SKM-1 treated with dmso at 0.1 percent for 144 hours (cell line): Measurements from ENCODE around the gene ACAP2.
"Not testable (repeated sequence)": the region's sequence is repeated elsewhere in the genome, so short reads cannot be mapped to it uniquely, and the experiment has no call there.

Experiments used
- DNase-seq: peaks from one replicate; lab custom pipeline; 2025; ENCODE audit not compliant: unreplicated experiment; lab: John Stamatoyannopoulos, UW

ACAP2 gene

DNA sequence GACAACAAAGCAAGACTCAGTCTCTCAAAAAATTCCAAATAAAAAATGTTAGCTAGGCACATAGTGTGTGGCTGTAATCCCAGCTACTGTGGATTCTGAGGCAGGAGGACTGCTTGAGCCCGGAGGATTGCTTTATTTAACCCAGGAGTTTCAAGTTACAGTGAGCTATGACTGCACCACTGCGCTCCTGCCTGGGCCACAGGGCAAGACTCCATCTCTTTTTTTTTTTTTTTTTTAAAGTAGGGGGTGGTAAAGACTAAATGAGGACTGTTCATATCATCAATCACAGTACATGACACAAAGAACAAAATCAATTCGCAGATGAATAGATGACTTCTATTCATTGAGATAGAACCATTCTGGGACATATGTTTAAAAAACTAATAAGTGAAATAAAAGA lies 48.1 kb downstream of the ACAP2 start:
- DNase-seq, result no peak

DNA sequence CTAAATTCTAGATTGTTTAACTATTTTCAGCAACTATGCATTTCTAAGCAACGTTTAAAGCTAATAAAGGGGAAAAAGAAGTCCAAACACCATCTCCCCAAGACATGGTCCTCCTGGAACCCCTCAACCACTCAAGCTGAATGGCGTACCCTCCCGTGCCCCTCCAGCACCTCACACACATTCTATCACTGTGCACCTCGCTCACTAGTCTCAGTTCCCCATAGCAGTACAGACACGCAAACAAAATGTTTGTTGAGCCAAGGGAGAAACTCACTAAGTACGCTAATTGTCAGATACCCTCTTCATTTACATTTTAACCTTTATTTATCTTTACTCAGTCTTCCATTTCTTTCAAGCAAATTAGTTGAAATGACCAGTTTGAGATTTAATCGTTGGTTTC lies 48.8 kb downstream of the ACAP2 start:
- no peak for DNase-seq

DNA sequence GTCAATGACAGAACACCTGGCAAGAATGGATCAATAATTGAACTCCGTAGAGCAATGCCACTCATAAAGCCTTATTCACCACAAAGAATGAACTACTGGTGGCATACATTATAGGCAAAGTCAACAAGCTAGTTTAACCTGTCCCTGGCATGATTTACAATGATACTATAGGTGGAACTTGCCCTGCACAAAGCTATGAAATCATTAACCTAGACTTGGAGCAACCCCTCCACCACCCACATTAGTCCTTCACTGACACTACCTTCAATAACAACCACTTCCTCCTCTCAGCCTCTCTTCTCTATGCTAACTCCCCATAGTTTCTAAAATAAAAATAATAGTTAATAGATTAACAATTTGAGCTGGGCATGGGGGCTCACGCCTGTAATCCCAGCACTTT lies 54.4 kb downstream of the ACAP2 start:
- no peak for DNase-seq

DNA sequence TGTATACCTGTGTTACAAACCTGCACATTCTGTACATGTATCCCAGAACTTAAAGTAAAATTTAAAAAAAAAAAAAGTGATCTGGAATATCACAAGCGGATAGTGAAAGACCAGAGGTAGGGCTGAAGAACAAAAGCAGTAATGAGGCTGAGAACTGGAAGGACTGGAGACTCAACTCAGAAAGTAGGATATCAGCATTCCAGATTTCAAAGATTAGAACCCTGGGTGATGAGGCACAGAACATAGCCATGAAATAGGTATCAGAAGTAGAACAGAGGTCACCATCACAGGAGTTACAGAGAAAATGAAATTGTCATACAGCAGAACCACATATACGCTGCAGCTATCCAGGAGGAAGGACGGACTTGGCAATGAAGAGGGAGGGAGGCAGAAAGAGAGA lies 56.1 kb downstream of the ACAP2 start:
- no peak for DNase-seq

DNA sequence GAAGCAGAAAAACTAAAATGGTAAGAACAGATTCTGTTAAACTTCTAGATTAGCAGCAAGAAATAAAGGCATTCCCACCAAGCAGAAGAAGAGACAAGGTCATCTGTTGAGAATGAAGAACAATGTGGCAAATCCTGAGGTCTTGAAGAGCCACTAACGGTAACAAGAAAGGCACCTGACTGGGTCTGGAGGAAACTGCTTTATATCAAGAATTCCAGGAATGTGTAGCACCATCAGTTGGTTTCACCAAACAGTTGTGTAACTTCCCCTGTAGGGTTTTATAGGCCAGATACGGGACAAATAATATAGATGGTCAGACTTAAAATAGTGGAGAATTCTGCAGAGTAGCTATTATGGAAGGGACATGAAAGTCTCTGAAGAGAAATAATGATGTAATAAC lies 57.3 kb downstream of the ACAP2 start:
- no peak for DNase-seq

DNA sequence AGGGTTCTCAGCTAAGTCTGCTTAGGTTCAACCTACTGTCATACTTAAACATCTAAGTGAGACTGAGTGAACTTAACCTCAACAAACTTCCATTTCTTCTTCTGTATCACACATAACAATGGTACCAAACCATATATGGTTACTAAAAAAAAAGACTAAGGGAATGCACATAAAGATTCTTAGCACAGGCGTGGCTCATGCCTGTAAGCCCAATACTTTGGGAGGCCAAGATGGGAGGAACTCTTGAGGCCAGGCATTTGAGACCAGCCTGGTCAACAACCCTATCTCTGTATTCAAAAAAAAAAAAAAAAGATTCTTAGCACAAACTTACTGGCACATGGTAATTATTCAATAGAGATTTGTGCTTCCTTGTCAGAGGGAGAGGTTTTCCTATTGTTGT lies 57.9 kb downstream of the ACAP2 start:
- no peak for DNase-seq

DNA sequence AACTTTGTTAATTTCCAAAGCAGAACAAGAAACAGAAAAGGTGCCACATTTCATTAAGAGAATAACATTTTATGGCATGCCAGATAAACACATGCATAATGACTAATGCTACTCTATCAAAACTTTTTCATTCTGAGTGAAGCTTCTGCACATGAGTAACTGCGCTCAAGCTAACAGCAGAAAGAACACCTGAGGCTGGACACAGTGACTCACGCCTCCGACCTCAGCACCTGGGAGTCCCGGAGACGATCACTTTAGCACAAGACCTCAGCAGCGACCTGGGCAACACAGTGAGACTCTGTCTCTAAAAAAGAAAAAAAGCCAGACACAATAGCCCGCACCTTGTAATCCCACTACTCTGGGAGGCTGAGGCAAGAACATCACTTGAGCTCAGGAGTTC lies 70.6 kb downstream of the ACAP2 start:
- DNase-seq, result no peak

DNA sequence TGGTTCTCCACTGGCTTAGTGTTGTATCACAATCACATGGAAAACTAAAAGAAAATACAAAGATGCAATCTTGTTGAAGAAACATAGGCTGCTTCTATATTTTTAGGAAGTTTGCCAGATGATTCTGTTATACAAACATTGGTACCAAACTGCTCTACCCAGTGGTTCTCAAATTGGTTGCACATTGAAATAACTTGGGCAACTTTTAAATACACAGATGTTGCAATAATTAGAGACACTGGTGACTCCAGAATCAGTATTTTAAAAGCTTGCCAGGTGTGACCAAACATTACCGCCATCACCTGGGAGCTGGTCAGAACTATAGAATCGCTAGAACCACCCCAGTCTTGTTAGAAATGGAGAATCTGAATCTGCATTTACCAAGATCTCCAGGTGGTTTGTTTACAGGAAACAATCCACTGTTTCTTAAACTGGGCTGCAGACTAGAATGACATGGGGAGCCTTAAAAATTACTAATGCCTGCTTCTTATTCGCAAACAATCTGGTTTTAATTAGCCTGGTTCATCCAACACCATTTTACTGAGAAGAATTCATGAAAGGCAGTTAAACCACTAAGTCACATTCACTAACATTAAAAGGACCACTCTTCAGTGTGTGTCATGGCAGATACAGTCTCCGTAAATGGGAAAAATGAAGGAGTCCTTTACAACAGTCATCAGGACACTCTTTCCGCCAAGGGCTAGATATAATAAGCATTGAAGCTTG lies 76.5 kb downstream of the ACAP2 start:
- DNase-seq, result no peak

DNA sequence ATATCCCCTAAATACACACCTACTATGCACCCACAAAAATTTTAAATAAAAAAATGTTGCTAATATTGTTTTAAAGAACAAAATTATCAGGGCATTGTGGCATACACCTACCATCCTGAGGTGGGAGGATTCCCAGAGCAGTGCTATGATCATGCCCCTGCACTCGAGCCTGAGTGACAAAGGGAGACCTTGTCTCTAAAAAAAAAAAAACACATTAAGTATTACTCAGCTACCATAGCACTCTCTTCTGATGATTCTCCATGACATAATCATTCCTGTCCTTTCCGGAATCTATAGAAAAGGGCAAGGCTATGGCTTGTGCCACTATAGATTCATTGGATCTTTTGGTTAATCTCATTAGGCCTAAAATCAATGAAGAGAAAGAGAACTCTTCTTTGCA lies 77.4 kb downstream of the ACAP2 start:
- no peak for DNase-seq

DNA sequence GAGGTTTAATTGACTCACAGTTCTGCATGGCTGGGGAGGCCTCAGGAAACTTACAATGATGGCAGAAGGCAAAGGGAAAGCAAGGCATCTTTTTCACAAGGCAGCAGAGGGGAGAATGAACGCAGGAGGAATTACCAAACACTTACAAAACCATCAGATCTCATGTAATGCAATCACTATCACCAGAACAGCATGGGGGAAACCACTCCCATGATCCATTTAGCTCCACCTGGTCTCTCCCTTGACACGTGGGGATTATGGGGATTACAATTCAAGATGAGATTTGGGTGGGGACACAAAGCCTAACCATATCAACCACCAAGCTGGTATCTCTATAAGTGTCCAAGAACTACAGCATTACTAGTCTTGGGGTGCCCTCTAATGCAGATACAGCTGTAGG lies 85.0 kb downstream of the ACAP2 start:
- DNase-seq, result not testable (repeated sequence)

DNA sequence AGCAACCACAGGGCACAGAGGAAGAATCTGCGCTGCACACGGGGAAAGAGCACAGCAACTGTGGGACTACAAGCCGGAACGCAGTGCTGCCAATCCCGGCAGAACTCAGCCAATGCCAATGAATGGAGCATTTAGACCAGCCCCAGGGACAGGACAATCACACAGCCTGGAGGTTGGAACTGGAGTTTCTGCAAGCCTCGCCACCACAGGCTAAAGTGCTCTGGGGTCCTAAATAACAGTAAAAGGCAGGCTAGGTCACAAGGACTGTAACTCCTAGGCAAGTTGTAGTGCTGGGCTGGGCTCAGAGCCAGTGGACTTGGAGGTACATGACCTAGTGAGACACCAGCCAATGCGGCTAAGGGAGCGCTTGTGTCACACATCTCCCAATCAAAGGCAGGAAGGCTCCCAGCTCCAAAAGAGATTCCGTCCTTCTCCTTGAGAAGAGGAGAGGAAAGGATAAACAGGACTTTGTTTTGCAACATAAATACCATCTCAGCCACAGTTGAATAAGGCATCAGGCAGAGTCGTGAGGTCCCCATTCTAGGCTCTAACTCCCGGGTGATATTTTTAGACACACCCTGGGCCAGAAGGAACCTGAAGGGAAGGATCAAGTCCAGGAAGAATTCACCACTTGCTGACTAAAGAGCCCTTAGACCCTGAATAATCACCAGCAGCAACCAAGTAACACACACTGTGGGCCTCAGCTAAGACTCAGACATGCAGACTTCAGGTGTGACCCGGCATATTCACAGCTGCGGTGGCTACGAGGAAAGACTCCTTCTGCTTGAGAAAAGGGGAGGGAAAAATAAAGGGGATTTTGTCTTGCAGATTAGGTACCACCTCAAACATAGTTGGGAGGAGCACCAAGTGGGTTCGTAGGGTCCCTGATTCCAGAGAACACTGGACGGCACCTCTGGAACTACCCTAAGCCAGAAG lies 86.4 kb downstream of the ACAP2 start:
- no peak for DNase-seq

DNA sequence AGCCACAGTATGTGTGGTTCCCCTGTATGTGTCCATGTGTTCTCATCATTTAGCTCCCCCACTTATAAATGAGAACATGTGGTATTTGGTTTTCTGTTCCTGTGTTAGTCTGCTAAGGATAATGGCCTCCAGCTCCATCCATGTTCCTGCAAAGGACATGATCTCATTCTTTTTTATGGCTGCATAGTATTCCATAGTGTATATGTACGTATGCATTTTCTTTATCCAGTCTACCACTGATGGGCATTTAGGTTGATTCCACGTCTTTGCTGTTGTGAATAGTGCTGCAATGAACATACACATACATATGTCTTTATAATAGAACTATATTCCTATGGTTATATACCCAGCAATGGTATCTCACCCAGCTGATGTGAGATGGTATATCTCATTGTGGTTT lies 88.8 kb downstream of the ACAP2 start:
- not testable (repeated sequence) for DNase-seq

DNA sequence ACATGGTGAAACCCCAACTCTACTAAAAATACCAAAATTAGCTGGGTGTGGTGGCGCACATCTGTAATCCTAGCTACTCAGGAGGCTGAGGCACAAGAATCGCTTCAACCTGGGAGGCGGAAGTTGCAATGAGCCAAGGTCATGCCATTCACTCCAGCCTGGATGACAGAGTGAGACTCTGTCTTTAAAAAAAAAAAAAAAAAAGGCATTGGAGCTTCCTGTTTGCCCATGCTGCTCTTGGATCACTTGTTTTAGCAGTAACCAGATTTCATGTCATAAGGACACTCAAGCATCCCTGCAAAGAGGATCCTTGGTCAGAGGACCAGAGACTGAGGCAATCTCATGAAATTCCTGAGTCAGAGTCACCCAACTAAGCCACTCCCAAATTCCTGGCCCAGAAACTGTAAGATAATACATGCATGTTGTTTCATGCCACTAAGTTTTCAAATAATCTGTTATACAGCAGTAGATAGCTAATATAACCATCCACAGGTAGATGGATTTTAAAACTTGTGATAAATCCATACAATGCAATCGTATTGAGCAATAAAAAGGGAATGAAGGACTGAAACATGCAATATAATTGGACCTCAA lies 89.8 kb downstream of the ACAP2 start:
- DNase-seq, result no peak

DNA sequence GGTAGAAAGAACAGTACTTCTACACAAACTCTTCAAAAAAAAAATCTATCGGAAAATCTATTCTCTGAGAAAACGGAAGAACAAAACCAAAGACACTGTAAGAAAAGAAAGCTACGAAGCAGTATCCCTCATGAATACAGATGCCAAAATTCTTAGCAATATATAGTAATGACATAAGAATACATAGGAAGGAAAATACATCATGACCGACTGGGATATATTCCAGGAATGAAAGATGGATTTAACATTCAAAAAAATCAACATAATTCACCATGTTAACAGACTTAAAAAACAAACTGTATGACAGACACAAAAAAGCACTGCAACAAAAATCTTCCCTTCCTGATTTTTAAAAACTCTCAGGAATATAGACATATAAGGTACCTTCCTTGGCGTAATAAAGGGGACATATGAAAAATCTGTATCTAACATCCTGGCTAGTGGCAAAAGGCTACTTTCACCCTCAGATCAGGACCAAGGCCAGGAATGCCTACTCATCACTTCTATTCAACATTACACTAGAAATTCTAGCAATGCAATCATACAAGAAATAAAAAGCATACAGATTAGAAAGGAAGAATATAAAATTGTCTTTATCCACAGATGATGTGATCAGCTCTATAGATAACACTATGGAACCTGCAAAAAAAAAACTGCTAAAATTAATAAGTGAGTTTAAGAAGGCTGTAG lies 94.2 kb downstream of the ACAP2 start:
- no peak for DNase-seq

DNA sequence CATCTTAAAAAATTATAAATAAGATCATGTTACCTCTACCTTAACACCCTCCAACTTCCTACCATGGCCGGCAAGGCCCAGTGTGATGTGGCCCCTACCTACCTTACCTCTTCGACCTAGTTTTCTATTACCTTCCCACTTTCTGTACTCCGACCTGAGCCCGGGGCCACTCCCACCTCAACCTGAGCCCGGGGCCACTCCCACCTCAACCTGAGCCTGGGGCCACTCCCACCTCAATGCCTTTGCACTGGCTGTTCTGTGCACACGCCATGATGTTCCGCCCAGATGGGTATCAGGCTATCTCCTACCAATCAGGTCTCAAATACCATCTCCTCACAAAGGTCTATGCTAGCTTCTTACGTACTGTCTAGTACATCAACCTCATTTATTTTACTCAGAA lies 105.1 kb downstream of the ACAP2 start:
- DNase-seq, result no peak

DNA sequence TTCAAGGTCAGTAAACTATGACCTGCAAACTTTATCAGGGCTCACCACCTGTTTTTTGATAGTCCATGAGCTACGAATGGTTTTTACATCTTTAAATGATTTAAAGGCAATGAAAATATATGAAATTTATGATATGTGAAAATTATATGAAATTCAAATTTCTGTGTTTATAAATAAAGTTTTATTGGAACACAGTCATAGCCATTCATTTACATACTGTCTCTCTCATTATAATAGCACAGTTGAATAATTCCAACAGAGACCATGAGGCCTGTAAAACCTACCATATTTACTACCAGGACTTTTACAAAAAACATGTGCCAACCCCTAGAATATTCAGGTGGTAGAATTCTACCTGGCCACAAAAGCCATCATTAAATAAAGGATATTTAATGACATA lies 107.9 kb downstream of the ACAP2 start:
- no peak for DNase-seq

DNA sequence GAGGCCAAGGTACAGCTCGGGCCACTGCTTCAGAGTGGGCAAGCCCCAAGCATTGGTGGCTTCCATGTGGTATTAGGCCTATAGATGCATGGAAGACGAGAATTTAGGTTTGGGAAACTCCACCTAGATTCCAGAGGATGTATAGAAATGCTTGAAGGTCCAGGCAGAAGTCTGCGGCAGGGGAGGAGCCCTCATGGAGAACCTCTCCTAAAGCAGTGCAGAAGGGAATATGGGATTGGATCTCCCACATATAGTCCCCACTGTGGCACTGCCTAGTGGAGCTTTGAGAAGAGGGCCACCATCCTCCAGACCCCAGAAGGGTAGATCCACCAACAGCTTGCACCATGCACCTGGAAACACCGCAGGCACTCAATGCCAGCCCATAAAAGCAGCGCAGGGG lies 123.8 kb downstream of the ACAP2 start:
- DNase-seq, result no peak

DNA sequence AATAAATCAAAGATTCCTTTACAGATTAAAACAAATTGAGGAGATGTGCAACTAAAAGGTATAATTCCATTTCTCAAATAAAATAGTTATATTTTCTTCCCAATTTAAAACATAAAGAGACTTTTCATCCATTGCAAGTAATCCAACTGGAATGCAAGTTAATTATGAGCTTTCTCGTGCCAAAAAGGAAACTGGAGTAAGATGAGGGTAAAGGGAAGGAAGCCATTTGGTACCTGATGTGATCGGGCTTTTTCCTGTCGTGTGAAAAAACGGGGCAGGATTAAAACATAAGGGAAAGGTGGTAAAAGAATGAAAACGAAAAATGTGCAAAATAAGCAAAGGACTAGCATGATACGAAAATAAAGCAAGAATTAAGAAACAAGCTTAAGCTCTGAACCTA lies 130.1 kb downstream of the ACAP2 start:
- no peak for DNase-seq

DNA sequence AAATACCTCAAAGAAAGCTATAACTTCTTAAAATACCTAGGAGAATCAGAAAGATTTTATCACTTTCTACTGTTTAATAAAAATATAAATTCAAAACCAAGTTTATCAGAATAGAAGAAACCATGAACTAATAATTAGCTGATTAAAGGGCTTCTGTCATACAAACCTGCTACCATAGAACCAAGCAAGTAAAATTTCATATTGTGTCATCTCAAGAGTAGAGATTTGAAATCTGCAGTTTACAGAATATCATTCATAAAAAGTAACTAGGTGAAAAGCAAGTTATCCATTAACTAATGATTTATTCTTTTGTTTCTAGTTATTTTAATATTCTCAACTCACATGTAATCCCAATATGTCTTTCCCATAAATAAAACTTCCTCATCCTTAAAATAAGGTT lies 135.1 kb downstream of the ACAP2 start:
- DNase-seq, result no peak

DNA sequence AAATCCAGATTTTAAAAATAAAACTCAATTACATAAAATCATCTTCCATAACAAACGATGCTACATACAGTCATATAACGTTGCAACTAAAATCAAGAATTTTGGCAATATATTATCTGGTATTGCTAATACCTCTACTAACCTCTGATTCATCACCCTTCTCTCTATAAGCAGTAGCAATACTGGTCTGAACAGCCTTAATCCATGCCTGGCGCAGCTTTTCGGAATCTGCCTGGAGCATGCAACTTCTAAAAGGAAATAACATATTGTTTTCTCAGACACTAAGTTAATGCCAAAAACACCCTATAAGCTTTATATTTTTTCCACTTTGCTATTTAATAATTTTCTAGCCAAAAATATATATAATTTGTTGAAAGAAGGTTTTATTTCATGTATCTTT lies 136.5 kb downstream of the ACAP2 start:
- no peak for DNase-seq

DNA sequence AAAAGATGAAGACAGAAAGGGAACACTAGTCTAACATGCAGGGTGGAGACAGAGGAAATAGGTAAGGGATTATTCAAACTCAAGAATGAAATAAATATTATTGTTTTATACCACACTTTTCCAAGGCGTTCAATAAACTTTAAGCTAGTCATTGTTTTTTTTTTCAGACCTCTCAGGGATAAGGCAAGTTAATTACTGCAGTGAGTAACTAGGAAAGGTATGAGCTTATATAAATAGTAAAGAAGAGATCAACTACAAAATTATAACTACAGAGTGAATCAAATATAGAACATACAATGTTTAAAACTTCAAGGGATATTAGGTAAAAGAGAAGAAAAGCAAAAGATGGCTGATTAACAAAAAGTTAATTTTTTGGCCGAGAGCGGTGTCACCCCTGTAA lies 140.4 kb downstream of the ACAP2 start:
- no peak for DNase-seq

DNA sequence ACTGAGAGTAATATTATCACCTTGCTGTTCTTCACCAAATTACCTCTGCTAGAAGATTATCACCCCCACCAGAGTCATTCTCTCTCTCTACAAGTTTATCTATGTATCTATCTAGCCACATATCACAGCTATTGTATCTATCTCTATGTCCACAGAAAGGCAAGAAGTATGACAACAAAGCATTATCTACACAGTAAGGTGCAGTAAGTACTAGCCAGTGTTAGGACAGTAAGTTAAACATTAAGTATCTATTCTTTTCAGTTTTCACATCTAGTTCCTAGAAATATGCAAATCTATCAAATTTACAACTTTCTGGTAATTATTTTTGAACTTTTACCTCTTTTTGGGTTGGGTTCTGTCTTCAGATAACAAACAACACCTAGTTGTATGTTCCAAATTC lies 145.4 kb downstream of the ACAP2 start:
- DNase-seq, result no peak
